Measurements from ENCODE around the gene YWHAG. TPM values are rescaled to one million over a fixed set of nuclear protein-coding genes. Genes with fewer than 3 reads are reported as not detected.

YWHAG gene
- polyA plus RNA-seq, 1 of the 3 experiments (the other 2 are of a cell fraction) = 60.4 TPM

- peak within 1 kb of the TSS; percentile 71 to 86 for H3K27ac ChIP-seq (ENCODE audit: low read depth in 2 of 2, low read length in 1 of 2)
- peaks cover 3 to 10% of the 10 kb centered on the region in 2 experiments for H3K36me3 ChIP-seq (replicated peaks in 1 of 2; ENCODE audit: control insufficient read depth in 1 of 2, insufficient read depth in 2 of 2, low read length in 1 of 2)
- H3K4me1 ChIP-seq (ENCODE audit: control insufficient read depth in 1 of 2, insufficient read depth in 2 of 2, low read depth in 1 of 2, low read length in 1 of 2) = peaks cover 18 to 21% of the 10 kb centered on the region in 2 experiments; a peak in 2 of 4 replicates
- peak within 1 kb of the TSS; percentile 75 for H2AFZ ChIP-seq (ENCODE audit: low read depth)
- H3K9me2 ChIP-seq = no peaks in the 10 kb centered on the region
- POLR2A ChIA-PET = interaction anchor here (0.7 to 2.4 kb wide), 7 partner anchors 9 to 117 kb away, joined by 3 to 10 read pairs (median 3); partner anchors contain the start of gene YWHAG
- 1% methylated on average over 55 of the region's 75 CpGs for WGBS (ENCODE audit: low lambda C conversion rate)
- CTCF ChIA-PET = interaction anchor here (0.6 to 31.3 kb wide), 6 partner anchors 9 to 125 kb away, joined by 3 to 774 read pairs (median 6); partner anchors contain the start of gene YWHAG
- peaks cover 24% of the 10 kb centered on the region for H3K79me2 ChIP-seq (ENCODE audit: insufficient read depth)
- peak within 1 kb of the TSS; percentile 88 for H3K9ac ChIP-seq
- peaks cover 17% of the 10 kb centered on the region for H3F3A ChIP-seq (replicated peaks; ENCODE audit: insufficient read depth)
- peaks cover 8% of the 10 kb centered on the region for H4K20me1 ChIP-seq (ENCODE audit: insufficient read depth)
- peak within 1 kb of the TSS; percentile 63 to 96 for H3K4me3 ChIP-seq (ENCODE audit: low read depth in 2 of 2, low read length in 1 of 2)
- no peaks in the 10 kb centered on the region for H3K9me3 ChIP-seq
- DNase-seq = peak; percentile 93
- H3K4me2 ChIP-seq = peak within 1 kb of the TSS; percentile 87
- no peaks in the 10 kb centered on the region for H3K27me3 ChIP-seq (ENCODE audit: insufficient read depth)
- peak; percentile 80 for TF ChIP-seq TAF1 (IDR thresholded peaks at IDR 0.05; ENCODE audit: borderline replicate concordance, low read depth, low read length)
- TF ChIP-seq RAD21 (IDR thresholded peaks at IDR 0.05; ENCODE audit: low read length) = peak; percentile 38; the same call in 1 of the 2 replicates
- no peak for TF ChIP-seq GABPA (IDR thresholded peaks at IDR 0.05; ENCODE audit: low read depth)
- 0 out of 2 replicates have a peak, but pooled peaks have one; percentile 21 for TF ChIP-seq CTCF (IDR thresholded peaks at IDR 0.05)
- peak; percentile 48; the same call in 1 of the 2 replicates for TF ChIP-seq TCF12 (IDR thresholded peaks at IDR 0.05)
- 0 out of 2 replicates have a peak, but pooled peaks have one; percentile 22 for TF ChIP-seq SIN3A (IDR thresholded peaks at IDR 0.05; ENCODE audit: borderline replicate concordance, low read depth, low read length)
- TF ChIP-seq YY1 (IDR thresholded peaks at IDR 0.05; ENCODE audit: low read depth) = peak; percentile 71; the same call in 1 of the 2 replicates
- TF ChIP-seq FOXM1 (IDR thresholded peaks at IDR 0.05; ENCODE audit: low read depth) = no peak
- TF ChIP-seq USF2 (IDR thresholded peaks at IDR 0.05; ENCODE audit: borderline replicate concordance, low read depth, low read length) = no peak
- peak; percentile 61; the same call in 1 of the 2 replicates for TF ChIP-seq TEAD4 (IDR thresholded peaks at IDR 0.05; ENCODE audit: borderline replicate concordance, insufficient read depth)
- TF ChIP-seq POLR2AphosphoS5 (IDR thresholded peaks at IDR 0.05; ENCODE audit: low read depth, low read length) = peak; percentile 99
- 0 out of 2 replicates have a peak, but pooled peaks have one; percentile 20 for TF ChIP-seq RFX5 (IDR thresholded peaks at IDR 0.05; ENCODE audit: low read length)
- no peak for TF ChIP-seq JUND (IDR thresholded peaks at IDR 0.05)
- no peak for TF ChIP-seq ELF1 (IDR thresholded peaks at IDR 0.05)
- no peak for TF ChIP-seq EZH2phosphoT487 (IDR thresholded peaks at IDR 0.05; ENCODE audit: borderline replicate concordance, low read depth)
- TF ChIP-seq PBX3 (IDR thresholded peaks at IDR 0.05) = peak; percentile 46
- TF ChIP-seq RXRA (IDR thresholded peaks at IDR 0.05; ENCODE audit: borderline replicate concordance, low read depth) = no peak
- peak; percentile 97 for TF ChIP-seq MAX (IDR thresholded peaks at IDR 0.05; ENCODE audit: low read depth)
- TF ChIP-seq ZBTB33 (IDR thresholded peaks at IDR 0.05; ENCODE audit: borderline replicate concordance, low read depth) = no peak
- TF ChIP-seq GATA2 (CRISPR knock-in tag; IDR thresholded peaks at IDR 0.05) = no peak
- no peak for TF ChIP-seq IRF3 (IDR thresholded peaks at IDR 0.05; ENCODE audit: low read depth, low read length)
- peak; percentile 44 to 93; a peak in 3 of 4 replicates for TF ChIP-seq EP300 (IDR thresholded peaks at IDR 0.05; ENCODE audit: borderline replicate concordance in 1 of 2, low read depth in 1 of 2, low read length in 1 of 2)
- TF ChIP-seq CHD2 (IDR thresholded peaks at IDR 0.05; ENCODE audit: low read length, partially characterized antibody) = peak; percentile 82
- TF ChIP-seq RCOR1 (IDR thresholded peaks at IDR 0.05; ENCODE audit: low read length) = peak; percentile 73; the same call in 1 of the 2 replicates
- peak; percentile 27; the same call in 1 of the 2 replicates for TF ChIP-seq SMC3 (IDR thresholded peaks at IDR 0.05; ENCODE audit: low read depth, low read length)
Observed at GRCh38 chr7:76302347-76303201, 56.2 kb downstream of the YWHAG start, which contains the start of gene HSPB1. HSPB1 (plus strand) TSS chr7:76302673; CDS start chr7:76302713, 40 bp downstream.

All from SK-N-SH (cell line).